ENCODE results near the gene EIF4E1B.

Gene EIF4E1B

DNA sequence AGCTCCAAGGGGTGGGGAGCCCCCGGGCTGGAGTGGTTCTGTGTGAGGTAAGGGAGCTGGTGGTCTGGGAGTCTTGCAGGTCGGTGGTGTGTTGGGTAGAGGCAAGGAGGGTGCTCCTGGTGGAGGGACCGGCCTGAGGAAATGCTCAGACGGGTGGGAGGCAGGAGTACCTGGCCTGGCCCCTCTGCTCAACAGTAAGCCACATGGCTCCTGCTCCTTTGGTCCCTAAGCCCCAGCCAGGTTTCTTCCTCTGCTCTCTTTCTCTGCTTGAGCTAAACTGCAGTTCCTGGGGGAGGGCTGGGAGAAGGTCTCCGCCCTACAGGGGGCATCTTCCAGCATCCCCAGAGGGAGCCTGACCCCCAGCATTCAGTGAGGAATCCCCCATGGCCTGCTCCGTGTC lies 34.0 kb downstream of the EIF4E1B start:
- no peak for DNase-seq (ENCODE audit: low spot score)

DNA sequence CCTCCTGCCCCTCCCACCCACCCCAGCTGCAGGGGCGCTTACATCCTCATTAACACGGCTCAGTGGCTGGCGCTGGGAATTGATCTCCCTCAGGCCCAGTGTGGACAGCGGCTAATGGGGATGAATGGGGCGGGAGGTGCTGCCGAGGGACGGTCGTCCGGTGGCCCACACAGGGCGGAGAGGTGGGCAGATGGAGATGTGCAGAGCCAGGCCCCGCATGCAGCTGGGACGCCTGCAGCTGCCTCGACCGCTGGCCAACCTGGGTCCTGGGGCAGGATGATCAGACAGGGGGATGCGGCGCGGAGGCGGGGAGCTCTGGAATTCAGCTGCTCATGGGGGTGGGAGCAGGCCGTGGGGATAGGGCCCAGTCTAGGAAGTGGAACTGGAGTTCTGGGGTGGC lies 34.4 kb downstream of the EIF4E1B start:
- DNase-seq (ENCODE audit: low spot score), result no peak

DNA sequence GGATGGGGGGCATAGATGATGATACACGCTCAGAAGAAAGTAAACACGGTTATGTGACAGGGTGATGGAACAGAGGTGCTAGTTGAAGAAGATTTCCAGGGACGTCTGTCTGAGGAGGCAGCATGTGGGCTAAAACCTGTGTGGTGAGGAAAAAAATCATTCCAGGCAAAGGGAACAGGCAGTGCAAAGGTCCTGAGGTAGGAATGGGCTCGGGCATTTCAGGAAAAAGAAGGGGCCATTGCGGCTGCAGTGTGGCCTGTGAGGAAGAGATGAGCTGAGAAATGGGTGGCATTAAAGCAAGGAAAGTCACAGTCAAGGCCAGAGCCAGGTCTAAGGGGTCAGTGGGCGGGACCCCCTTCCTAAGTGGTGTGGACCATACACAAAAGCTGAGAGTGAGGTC lies 35.0 kb downstream of the EIF4E1B start:
- no peak for DNase-seq (ENCODE audit: low spot score)

DNA sequence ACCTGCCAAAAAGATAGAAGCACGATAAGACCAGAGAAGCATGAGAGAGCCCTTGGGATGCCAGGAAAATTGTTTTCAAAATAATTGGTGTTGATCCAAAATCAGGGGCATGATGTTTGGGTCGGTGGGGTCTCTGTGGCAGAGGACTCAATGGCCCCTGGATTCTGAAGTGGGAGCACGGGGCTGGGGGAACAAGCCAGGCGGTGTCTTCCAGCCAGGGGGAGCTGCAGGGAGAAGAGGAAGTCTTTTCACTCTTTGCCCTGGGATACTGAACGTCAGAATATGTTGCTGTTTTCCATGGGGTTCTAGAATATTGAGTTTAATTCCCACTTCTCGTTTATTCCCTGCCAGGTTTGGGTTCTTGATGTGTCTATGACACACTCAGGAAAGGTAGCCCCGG lies 37.2 kb downstream of the EIF4E1B start:
- no peak for DNase-seq (ENCODE audit: low spot score)

DNA sequence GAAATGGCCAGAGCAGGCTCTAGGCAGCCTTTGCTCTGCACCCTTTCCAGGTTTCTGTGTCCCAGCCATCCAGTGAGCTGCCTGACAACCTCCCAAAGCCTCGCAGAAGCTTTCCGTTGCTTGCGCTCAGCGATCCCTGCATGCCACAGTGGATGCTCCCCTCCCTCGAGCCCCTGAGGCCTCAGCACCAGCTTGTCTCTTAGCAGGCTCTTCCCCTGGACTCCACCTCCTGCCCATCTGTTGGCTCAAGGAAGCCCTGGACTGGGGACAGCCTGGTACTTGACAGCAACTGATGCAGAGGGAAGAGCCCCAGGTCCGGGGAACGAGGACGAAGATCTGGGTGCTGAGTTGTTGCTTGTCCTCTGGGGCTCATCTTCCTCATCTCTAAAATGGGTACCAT lies 40.0 kb downstream of the EIF4E1B start:
- no peak for DNase-seq (ENCODE audit: low spot score)

DNA sequence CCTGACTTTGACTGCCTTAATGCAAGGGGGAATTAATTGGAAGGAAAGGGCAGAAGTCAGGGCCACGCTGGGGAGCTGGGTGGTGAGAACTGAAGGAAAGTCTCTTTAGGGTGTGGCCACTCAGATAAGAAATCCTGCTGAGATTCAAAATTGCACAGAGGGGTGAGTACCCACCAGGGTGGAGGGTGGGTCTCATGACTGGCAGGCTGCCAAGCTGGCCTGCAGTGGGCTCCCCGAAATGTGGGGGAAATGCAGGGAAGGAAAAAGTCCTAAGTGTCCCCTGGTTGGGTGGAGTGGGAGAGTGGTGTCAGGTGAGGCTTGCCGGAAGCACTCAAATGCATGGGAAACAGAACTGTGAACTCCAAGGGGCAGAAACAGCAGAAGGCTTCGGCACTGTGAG lies 40.9 kb downstream of the EIF4E1B start:
- DNase-seq (ENCODE audit: low spot score), result no peak

DNA sequence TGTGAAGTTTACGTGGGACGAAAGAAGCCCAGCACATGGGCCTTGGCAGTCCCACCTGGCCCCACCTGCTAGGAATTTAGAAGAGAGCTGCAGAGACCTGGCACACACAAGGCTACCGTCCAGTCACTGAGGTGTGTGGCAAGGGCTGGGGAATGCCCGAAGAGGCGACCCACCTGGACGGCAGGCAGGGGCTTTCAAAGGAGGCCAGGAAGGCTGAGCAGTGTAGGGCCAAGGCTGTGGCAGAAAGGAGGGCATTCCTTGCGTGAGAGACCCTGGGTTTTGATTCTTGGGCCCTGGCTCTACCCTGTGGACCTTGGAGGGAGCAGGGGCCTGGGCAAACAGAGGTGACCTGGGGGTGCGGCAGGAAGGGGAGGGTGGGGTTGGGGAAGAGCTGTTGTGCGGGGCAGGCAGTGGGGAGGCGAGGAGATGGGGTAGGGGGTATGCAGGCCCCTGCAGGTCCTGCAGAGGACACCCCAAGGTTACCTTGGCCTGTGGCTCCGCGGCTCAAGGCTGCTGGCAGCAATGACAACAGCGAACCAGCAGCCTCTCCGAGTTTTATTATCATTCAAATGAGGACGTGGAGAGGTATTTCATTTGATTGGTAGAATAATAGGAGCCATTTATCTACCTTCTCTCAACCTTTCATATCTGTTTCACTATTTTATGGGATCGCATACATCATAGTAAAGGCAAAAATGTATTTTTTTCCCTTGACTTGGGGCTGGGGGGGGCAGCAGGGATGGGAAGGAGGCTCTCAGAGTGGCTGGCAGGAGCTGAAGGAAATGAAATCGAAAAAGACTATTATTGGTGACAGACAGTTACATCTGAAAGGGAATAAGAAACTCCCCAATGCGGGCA lies 41.6 kb downstream of the EIF4E1B start:
- DNase-seq (ENCODE audit: low spot score), result no peak

DNA sequence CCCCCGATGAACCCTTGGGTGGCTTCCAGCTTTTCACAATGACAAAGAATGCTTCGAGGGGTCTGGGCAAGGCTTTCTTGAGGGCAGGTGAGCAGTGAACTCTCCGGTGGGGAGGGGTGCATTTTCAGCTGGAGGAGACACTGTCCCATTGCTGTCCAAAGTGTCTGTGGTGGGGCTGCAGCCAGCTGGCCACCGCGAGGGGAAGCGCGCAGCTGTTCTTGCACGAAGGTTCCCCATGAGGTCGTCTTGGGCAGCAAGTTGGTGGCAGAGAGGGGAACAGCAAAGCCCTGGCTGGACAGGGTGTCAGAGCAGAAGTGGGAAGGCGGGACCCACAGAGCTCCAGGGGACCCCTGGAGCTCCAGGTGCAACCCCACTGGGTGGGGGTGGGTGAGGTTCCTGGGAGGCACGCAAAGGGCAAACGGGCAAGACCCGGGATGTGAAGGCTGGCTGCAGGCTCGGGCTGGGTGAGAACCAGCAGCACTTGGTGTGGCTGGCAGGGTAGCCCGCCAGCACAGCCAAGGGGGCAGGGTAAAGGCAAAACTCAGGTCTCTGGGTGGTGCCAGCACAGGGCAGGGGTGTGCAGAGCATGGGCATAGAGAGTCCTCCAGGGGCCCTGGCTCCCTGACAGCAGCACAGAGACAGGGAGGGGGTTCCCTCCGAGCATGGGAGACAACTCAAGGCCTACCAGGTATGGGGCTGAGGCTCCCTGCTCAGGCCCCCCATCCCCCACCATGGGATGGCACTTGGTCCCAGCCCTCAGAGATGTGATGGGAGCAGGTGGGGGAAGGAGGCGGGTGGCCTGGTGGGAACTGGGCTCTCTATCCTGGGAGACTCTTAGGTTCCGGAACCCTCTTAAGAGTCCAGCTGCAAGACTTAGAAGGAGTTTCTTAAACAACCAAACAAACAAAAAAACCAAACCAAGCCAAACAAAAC lies 43.4 kb downstream of the EIF4E1B start:
- DNase-seq (ENCODE audit: low spot score), result no peak

DNA sequence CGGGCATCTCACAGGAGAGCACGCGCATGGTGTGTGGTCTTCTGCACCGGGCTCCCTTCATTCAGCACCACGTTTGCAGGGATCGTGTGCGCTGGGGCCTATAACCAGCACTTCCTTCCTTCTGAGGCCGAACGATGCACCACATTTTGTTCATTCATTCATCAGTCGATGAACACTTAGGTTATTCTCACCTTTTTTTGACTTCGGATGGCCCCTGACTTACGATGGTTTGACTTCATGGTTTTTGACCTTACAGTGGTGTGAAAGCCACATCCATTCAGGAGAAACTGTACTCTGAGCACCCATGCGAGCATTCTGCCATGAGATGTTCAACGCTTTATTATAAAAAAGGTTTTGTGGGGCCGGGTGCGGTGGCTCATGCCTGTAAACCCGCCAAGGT lies 44.3 kb downstream of the EIF4E1B start:
- no peak for DNase-seq (ENCODE audit: low spot score)

DNA sequence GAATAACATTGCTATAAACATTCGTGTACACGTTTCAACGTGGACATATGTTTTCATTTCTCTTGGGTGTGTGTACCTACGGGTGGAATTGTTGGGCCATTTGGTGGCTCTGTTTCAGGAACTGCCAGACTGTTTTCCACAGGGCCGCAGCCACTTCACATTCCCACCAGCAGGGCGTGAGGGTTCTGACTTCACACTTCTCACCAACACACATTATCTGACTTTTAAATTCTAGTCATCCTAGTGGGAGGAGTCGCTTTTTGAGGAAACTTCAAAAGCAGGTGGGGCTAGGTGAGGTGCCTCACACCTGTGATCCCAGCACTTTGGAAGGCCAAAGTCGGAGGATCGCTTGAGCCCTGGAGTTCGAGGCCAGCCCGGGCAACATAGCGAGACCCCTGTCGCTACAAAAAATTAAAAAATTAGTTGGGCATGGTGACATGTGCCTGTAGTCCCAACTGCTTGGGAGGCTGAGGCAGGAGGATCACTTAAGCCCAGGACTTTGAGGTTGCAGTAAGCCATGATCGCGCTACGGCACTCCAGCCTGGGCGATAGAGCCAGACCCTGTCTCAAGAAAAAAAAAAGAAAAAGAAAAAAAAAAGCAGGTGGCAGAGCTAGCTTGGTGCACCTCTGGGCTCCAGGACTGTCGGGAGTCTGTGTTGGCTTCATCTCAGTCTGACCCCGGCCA lies 45.3 kb downstream of the EIF4E1B start:
- peak; percentile 52 for DNase-seq (ENCODE audit: low spot score)

DNA sequence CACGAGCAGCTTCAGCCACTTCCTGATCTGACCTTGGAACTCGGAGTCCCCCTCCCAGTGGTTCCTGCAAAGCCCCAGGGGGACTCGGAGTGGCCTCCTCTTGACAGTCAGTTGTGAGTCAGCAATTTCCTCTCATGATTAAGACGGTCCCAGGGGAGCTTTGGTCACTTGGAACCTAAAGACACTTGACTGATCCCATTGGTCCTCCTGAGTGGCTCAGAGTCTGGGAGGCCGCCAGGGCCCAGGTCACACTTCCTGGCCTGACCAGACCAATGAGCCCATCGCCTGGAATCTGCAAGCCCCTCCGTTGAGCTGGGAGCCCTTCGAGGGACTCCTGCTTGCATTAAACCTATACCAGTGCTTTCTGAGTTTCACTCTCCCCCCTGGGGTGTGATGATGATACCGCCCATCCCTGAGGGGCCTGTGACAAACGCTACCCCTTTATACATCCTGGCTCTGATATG lies 45.9 kb downstream of the EIF4E1B start:
- no peak for DNase-seq (ENCODE audit: low spot score)

DNA sequence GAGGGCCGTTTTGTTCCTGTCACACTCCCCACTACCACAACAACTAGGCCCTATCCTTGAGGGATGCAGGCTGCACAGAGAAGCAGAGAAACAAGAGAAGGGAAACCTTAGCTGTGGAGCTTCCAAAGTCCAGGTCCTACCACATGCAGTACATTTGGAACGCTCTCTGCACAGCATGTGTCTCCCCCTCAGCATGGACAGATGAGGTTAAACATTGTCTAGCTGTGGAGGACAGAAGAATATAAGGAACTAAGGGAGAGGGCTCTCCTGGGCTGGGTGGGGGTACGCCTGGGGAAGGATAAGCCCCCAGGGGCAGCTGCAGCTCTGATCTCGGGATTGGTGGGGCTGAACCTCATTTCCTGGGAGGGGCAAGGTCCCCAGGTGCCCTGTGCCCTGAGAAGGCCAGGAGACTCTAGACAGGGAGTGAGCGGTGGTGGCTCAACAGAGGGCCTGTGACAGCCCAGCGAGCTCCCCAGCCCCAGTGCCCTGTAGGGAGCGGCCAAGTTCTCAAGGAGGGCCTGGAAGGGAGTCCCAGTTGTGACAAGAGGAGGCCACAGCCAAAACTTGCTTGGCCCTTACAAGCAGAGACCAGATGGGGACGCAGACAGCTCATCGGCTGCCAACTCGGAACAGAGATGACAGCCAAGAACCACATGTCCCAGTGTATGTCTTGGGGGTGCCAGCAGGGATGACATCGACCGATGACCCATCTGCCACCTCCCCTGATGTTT lies 46.9 kb downstream of the EIF4E1B start:
- no peak for DNase-seq (ENCODE audit: low spot score)

DNA sequence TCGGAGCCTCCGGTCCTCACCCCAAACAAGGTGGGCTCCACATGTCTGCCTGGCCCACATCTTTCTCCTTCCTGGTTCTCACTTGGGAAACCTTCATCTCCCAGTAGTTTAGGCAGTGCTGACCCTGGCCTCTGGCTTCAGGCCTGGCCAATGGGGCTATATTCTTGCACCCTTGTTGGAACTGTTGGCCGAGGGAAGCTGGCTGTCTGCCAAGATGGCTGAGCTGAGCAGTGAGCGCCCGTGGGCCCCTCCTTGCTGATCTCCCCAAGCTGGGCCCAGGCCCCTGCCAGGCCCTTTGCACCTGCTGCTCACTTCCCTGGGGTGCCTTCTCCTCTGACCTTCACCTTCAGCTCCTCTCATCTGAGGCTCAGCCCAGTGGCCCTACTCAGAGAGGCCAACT lies 48.1 kb downstream of the EIF4E1B start:
- DNase-seq (ENCODE audit: low spot score), result no peak

DNA sequence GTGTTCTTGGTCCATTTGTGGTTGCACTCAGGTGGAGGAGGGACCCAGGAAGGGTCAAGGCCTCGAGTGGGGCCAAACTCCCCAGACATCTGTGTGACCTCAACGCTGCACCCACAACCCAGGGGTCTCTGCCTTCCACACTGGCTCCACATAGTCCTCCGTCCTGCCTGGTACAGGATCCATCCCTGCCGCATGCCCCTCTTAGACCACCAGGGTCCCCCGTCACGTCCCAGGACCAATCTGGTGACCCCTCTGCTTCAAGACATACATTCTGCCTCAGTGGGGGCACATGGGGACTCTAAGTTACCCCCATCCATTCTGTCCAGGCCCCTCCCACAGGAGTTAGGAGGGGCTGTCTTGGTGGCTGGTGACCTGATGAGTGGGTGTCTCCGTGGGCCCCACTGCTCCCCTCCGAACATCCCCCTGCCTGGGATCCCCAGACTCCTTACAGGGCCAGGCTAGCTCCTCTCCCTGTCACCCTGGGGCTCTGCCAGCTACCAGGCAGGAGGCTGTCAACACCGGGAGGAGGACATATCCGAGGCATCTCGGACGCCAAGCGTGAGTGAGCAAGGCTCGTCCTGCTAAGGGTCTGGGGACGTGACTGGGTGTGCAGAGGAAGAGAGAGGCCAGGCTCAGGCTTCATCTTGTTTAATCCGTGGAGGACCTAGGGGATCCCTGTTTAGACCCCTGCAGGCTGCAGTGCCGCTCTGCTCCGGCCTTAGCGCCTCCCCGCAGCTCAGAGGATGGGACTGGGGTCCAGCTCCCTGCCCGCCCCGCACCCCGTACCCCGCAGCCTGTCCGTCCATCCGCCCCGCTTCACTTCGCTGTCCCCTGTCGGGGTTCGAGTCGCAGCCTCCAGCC lies 49.1 kb downstream of the EIF4E1B start:
- DNase-seq (ENCODE audit: low spot score), result no peak

DNA sequence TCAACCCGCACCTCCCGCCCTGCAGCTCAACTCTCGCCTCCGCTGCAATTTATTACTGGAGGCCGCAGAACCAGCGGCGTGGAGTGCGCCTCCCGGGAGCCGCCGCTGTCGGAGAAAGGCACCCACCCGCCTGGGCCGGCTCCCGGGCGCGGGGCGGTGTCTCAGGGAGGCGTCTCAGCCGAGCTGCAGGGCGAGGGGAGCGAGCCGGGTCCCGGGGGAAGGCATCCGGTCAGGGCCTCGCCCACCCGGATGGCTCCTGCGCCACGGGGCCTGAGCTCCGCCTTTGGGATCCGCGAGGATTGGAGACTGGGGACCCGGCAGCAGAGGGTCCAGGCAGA lies 49.7 kb downstream of the EIF4E1B start:
- DNase-seq (ENCODE audit: low spot score), result no peak

DNA sequence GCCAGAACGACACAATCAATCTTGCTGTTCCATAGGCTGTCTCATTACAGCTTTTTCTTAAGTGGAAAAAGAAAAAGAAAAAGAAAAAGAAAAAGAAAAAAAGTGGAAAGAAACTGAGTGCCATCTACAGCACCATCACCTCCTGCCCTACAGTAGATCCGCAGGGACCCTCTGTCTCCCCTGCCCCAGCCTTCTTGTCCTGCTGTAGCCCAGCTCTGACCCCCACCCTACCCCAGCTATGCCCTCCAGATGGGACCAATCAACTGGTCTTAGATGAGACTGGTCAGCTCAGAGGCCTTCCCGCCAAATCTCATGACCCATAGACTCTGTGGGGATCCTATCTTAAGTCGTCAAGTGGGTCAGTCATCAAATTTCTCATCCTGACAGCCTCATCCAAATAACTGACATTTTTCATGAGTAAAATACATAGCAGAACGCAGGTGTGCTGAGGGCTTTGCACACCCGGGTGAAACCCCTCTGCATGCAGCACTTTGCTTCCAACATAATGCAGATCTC lies 51.6 kb downstream of the EIF4E1B start:
- DNase-seq (ENCODE audit: low spot score), result no peak

DNA sequence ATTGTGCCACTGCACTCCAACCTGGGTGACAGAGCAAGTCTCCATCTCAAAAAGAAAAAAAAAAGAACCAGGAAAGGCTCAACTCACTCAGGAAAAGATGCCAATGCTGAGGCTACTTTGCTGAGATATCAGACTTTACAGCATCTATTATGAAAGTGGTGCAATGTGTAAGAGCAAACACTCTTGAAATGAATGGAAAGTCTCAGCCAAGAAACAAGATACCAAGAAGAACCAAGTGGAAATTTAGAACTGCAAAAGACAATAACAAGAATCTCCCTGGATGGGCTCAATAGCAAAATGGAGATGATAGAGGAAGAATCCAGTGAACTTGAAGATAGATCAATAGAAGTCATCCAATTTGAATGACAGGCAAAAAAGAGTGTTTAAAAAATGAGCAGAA lies 54.5 kb downstream of the EIF4E1B start:
- DNase-seq (ENCODE audit: low spot score), result no peak

DNA sequence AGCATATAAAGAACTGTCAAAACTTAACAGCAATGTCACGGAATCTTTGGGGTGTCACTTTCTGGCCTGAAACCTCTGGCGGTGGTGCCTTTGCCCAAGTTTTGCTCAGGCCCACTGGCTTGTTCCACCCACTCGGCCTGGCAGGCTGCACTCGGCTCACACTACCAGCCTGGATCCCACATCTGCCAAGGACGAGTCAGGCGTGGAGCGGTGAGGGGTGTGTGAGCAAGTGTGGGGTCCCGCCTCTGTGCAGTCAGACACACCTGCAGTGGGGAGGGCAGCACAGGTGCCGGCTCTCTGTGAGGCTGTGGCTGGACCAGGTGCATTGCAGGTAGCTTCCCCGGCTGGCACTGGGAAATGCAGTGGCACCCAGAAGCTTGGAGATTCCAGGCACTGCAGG lies 56.8 kb downstream of the EIF4E1B start:
- DNase-seq (ENCODE audit: low spot score), result no peak

DNA sequence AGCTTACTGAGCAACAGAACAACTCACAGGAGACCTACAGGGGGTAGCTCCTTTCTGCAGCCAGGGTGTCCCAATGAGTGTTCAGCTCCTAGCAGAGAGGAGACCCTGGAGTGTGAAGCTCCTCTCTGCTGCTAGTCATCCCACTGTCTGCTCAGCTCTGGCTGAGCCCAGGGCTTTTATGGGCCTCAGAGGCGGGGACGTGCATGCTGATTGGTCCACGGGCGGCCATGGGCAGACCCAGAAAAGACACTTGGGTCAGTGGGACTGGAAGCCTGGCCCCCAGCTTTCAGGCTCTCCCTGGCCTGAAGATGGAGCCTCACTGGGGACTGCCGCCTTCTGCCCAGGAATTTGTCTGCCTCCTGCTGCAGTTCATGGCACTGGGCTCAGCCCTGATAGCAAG lies 57.4 kb downstream of the EIF4E1B start:
- DNase-seq (ENCODE audit: low spot score), result no peak

DNA sequence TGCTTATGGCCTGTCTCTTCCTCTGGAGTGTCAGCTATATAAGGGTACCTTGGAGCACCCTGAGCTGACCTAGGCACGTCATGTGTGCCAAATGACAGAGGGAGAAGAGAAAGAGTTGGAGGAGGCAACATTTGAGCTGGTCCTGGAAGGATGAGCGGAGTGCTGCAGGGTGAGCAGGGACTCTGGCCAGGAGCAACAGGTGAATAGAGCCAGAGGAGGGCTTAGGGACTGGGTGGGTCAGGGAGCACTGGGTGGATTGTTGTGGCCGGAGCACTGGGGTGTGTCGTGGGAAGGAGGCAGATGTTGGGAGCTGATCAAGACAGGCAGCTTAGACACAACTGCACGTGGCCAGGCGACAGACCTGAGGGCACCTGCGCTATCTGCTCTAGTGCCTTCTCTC lies 60.4 kb downstream of the EIF4E1B start:
- DNase-seq (ENCODE audit: low spot score), result no peak

DNA sequence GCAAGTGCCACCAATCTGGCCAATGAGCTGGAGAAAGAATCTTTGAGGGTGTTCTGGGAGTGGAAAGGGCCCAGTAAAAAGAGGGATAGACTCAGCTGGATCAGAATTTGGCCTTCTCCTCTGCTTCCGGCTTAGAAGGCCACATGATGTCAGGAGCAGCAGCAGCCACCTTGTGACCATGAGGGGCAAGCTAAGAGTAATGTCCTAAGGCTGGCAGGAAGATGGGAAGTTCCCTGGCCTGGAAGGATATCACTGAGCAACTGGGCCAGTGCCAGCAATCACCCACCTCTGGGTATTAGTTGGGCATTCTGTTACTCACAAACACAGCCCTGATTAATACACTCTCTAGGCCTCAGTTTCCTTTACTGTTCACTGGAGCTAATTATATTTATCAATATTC lies 61.0 kb downstream of the EIF4E1B start:
- DNase-seq (ENCODE audit: low spot score), result no peak

Measured in AG08396 (cell line).